Body of pancreas (tissue), 4 donors: ENCODE measurements around the gene GFRA1. TPM values are rescaled to one million over a fixed set of nuclear protein-coding genes. Genes with fewer than 3 reads are reported as not detected.
"Not testable (repeated sequence)": the region's sequence is repeated elsewhere in the genome, so short reads cannot be mapped to it uniquely, and the experiment has no call there.

Source experiments
- ATAC-seq: fragments of 150-250 bp; one replicate; pipeline ENCODE4 v1.9.1; 2016
- DNase-seq, 4 donors: peaks; one replicate each; pipeline ENCODE4 v3.0.0-alpha.2; 2019
- H3K27ac ChIP-seq, 4 donors: fragments of 200-600 bp; sonication (generic); 1 replicate in 3 of 4; 2 replicates in 1 of 4; pipeline versions ENCODE4 v1.5.1 to v1.6.1; 2016 to 2019; ENCODE audit warnings: mild to moderate bottlenecking in 1 of 4, mixed read lengths in 1 of 4, moderate library complexity in 1 of 4
- H3K27me3 ChIP-seq, 2 donors: fragments of 200-600 bp; sonication (generic); one replicate each; pipeline ENCODE4 v1.6.0; 2016; ENCODE audit warnings: mild to moderate bottlenecking in 1 of 2
- H3K36me3 ChIP-seq, 2 donors: fragments of 200-600 bp; sonication (generic); replicated peaks in 1 of 2; 2 replicates each; pipeline ENCODE4 v1.5.1; 2016; ENCODE audit warnings: low read depth in 2 of 2; ENCODE audit not compliant: insufficient read depth in 1 of 2
- H3K4me1 ChIP-seq: fragments of 200-600 bp; sonication (generic); one replicate; pipeline ENCODE4 v1.6.0; 2016
- H3K4me3 ChIP-seq, 2 donors: fragments of 200-600 bp; sonication (generic); 1 replicate in 1 of 2; 2 replicates in 1 of 2; pipeline ENCODE4 v1.5.1; 2016 to 2019
- H3K9me3 ChIP-seq, 3 donors: fragments of 200-600 bp; sonication (generic); 1 replicate in 2 of 3; 2 replicates in 1 of 3; pipeline ENCODE4 v1.5.1; 2016
- POLR2A ChIP-seq, 3 donors: fragments of 450-650 bp; IDR thresholded peaks; one replicate each; pipeline ENCODE4 v1.6.1; 2016; ENCODE audit warnings: antibody characterized with exemption in 3 of 3, mild to moderate bottlenecking in 2 of 3
- WGBS, 2 donors: methylation state at CpG; one replicate each; pipeline ENCODE4 v1.1.5; 2017; 5-methylcytosine and 5-hydroxymethylcytosine counted together
- intact Hi-C: fragments of 100-400 bp; cut with DNase I; formaldehyde crosslinking; loops from one replicate; pipeline ENCODE4 v1.15.1; 2023
- total RNA-seq, 2 donors: library from RNA; depleted of rRNA; stranded (reverse); fragments of >200 nt; gene quantifications; one replicate each; pipeline ENCODE4 v1.1.0, GENCODE V29; 2016
- TF ChIP-seq, protein P1 (sequence below), 7 experiments: fragments of 450-650 bp in 4 of 7; fragments of 200-600 bp in 3 of 7; sonication (generic) in 3 of 7; IDR thresholded peaks; one replicate each; pipeline ENCODE4 v1.5.1; 2016 to 2019; ENCODE audit warnings: antibody characterized with exemption in 7 of 7

GFRA1 gene
- total RNA-seq, 2 donors from 2014 or later, result 4.2 to 6.9 TPM

- Histone ChIP-seq H3K4me1 (no peaks in the 10 kb centered on the region), H3K36me3 (no peaks in the 10 kb centered on the region), H3K9me3 (no peaks in the 10 kb centered on the region), H3K4me3 (no peak overlapping the region), H3K27me3 (no peaks in the 10 kb centered on the region), H3K27ac (no peak overlapping the region)
- TF ChIP-seq POLR2A (IDR thresholded peaks at IDR 0.05), result no peak
- TF ChIP-seq, protein P1, sequence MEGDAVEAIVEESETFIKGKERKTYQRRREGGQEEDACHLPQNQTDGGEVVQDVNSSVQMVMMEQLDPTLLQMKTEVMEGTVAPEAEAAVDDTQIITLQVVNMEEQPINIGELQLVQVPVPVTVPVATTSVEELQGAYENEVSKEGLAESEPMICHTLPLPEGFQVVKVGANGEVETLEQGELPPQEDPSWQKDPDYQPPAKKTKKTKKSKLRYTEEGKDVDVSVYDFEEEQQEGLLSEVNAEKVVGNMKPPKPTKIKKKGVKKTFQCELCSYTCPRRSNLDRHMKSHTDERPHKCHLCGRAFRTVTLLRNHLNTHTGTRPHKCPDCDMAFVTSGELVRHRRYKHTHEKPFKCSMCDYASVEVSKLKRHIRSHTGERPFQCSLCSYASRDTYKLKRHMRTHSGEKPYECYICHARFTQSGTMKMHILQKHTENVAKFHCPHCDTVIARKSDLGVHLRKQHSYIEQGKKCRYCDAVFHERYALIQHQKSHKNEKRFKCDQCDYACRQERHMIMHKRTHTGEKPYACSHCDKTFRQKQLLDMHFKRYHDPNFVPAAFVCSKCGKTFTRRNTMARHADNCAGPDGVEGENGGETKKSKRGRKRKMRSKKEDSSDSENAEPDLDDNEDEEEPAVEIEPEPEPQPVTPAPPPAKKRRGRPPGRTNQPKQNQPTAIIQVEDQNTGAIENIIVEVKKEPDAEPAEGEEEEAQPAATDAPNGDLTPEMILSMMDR (IDR thresholded peaks at IDR 0.05), result no peak
- intact Hi-C loops, result no loop called here
- ATAC-seq (no peak), DNase-seq (no peak)
- 71 to 78% methylated on average over 14 of the region's 14 CpGs for WGBS, 2 donors
These were observed 217.6 kb downstream of the GFRA1 start for GRCh38 chr10:116055252-116055916.

- TF ChIP-seq, protein P1 (IDR thresholded peaks at IDR 0.05), result no peak
- no peak for TF ChIP-seq POLR2A (IDR thresholded peaks at IDR 0.05)
- H3K4me3 ChIP-seq, result no peak overlapping the region
- H3K27me3 ChIP-seq, result no peaks in the 10 kb centered on the region
- ATAC-seq (no peak), DNase-seq (no peak)
- no peak overlapping the region for H3K27ac ChIP-seq
- 63 to 81% methylated on average over 4 of the region's 4 CpGs for WGBS, 2 donors
- H3K36me3 ChIP-seq, result no peaks in the 10 kb centered on the region
- H3K4me1 ChIP-seq, result no peaks in the 10 kb centered on the region
- H3K9me3 ChIP-seq, result no peaks in the 10 kb centered on the region
- intact Hi-C loops, result no loop called here
These were observed 219.1 kb downstream of the GFRA1 start for GRCh38 chr10:116053910-116054309.

DNA sequence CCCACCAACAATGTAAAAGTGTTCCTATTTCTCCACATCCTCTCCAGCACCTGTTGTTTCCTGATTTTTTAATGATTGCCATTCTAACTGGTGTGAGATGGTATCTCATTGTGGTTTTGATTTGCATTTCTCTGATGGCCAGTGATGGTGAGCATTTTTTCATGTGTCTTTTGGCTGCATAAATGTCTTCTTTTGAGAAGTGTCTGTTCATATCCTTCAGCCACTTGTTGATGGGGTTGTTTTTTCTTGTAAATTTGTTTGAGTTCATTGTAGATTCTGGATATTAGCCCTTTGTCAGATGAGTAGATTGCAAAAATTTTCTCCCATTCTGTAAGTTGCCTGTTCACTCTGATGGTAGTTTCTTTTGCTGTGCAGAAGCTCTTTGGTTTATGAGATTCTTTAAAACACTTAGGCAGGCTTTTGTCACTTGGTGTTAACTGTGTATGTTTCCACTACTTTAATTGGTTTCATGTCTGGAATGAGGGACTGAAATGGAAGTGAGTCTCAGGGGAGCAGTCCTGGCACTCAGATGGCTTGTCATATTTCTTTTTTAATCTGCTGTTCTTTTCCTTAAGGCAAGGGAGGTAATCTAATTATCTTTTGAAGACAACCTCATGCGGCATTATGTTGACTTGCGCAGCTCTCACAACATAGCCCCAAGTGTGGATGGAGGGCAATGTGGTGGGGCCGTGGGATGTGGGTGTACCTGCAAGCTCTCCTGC lies 219.8 kb downstream of the GFRA1 start:
- ATAC-seq, intact Hi-C loops, H3K4me3 ChIP-seq, H3K36me3 ChIP-seq, DNase-seq, H3K9me3 ChIP-seq, H3K4me1 ChIP-seq, H3K27ac ChIP-seq, H3K27me3 ChIP-seq: not testable (repeated sequence)
- WGBS, 2 donors, result 90 to 97% methylated on average over 3 of the region's 3 CpGs

- intact Hi-C loops, H3K4me3 ChIP-seq, H3K27me3 ChIP-seq, H3K27ac ChIP-seq, DNase-seq, H3K4me1 ChIP-seq, ATAC-seq, H3K9me3 ChIP-seq, H3K36me3 ChIP-seq: not testable (repeated sequence)
- WGBS, 2 donors, result 86 to 88% methylated on average over 1 of the region's 3 CpGs
These were observed 220.5 kb downstream of the GFRA1 start for GRCh38 chr10:116052522-116052921.

GRCh38 chr10:116049974-116050304 lies 223.1 kb downstream of the GFRA1 start:
- H3K4me1 ChIP-seq, result no peaks in the 10 kb centered on the region
- H3K4me3 ChIP-seq, result no peak overlapping the region
- no peak for DNase-seq
- ATAC-seq, result no peak
- intact Hi-C loops, result no loop called here
- no peaks in the 10 kb centered on the region for H3K36me3 ChIP-seq
- H3K27ac ChIP-seq, result no peak overlapping the region
- no peaks in the 10 kb centered on the region for H3K27me3 ChIP-seq
- no peak for TF ChIP-seq POLR2A (IDR thresholded peaks at IDR 0.05)
- TF ChIP-seq, protein P1 (IDR thresholded peaks at IDR 0.05), result no peak
- no peaks in the 10 kb centered on the region for H3K9me3 ChIP-seq
- WGBS, 2 donors, result 76 to 88% methylated on average over 4 to 5 of the region's 5 CpGs
